ENCODE measurements around the gene RHBDF2. TPM values are rescaled to one million over a fixed set of nuclear protein-coding genes. Genes with fewer than 3 reads are reported as not detected.
A peak's percentile ranks its signal among the peaks of the same experiment; 100 is the strongest.

Gene RHBDF2
- total RNA-seq, 1 experiment from 2014 or later = 52.3 TPM

GRCh38 chr17:76446449-76447231, 54.6 kb downstream of the RHBDF2 start:
- TF ChIP-seq EZH2phosphoT487 (IDR thresholded peaks at IDR 0.05; ENCODE audit: borderline replicate concordance, low read length) (no peak), EZH2 (IDR thresholded peaks at IDR 0.05; ENCODE audit: low read length, unreplicated experiment) (no peak)
- TF ChIP-seq, protein P1, sequence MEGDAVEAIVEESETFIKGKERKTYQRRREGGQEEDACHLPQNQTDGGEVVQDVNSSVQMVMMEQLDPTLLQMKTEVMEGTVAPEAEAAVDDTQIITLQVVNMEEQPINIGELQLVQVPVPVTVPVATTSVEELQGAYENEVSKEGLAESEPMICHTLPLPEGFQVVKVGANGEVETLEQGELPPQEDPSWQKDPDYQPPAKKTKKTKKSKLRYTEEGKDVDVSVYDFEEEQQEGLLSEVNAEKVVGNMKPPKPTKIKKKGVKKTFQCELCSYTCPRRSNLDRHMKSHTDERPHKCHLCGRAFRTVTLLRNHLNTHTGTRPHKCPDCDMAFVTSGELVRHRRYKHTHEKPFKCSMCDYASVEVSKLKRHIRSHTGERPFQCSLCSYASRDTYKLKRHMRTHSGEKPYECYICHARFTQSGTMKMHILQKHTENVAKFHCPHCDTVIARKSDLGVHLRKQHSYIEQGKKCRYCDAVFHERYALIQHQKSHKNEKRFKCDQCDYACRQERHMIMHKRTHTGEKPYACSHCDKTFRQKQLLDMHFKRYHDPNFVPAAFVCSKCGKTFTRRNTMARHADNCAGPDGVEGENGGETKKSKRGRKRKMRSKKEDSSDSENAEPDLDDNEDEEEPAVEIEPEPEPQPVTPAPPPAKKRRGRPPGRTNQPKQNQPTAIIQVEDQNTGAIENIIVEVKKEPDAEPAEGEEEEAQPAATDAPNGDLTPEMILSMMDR (conservative IDR thresholded peaks at IDR 0.05; ENCODE audit: low read depth, low read length) = no peak
- intact Hi-C loops (cut with micrococcal nuclease) = no loop called here
- H3K9ac ChIP-seq (ENCODE audit: low read length) = peak overlapping the region; percentile 63
- no peak overlapping the region for H2AFZ ChIP-seq (ENCODE audit: low read length)
- peak overlapping the region; percentile 81 for H3K4me2 ChIP-seq (ENCODE audit: low read length)
- no peaks in the 10 kb centered on the region for H3K27me3 ChIP-seq (ENCODE audit: low read length)
- peaks cover 93% of the 10 kb centered on the region for H3K79me2 ChIP-seq (ENCODE audit: low read length)
- H3K36me3 ChIP-seq (ENCODE audit: low read depth, low read length) = no peaks in the 10 kb centered on the region
- H3K9me2 ChIP-seq (replicated peaks; ENCODE audit: low read length) = no peaks in the 10 kb centered on the region
- ChIA-PET POLR2A (ENCODE audit: unreplicated experiment) (no interaction called here), CTCF (interaction anchor here (0.5 to 0.7 kb wide), 3 partner anchors 81 to 317 kb away, joined by 3 to 6 read pairs (median 6); partner anchors contain the start of gene PRPSAP1)
- DNase-seq (peak; percentile 98), ATAC-seq (peak; percentile 93)
- H3K9me3 ChIP-seq (ENCODE audit: low read length) = no peaks in the 10 kb centered on the region
- H4K20me1 ChIP-seq (ENCODE audit: low read length) = peaks cover 35% of the 10 kb centered on the region
- H3F3A ChIP-seq (ENCODE audit: low read length, unreplicated experiment) = peaks cover 25% of the 10 kb centered on the region
- H3K27ac ChIP-seq (ENCODE audit: low read length) = peak overlapping the region; percentile 93
- H3K4me1 ChIP-seq (ENCODE audit: insufficient read depth, low read length) = peaks cover 86% of the 10 kb centered on the region
- H3K4me3 ChIP-seq (ENCODE audit: low read length) = peak overlapping the region; percentile 62
- BruUV-seq (replicated peaks) = no TSS peak

DNA sequence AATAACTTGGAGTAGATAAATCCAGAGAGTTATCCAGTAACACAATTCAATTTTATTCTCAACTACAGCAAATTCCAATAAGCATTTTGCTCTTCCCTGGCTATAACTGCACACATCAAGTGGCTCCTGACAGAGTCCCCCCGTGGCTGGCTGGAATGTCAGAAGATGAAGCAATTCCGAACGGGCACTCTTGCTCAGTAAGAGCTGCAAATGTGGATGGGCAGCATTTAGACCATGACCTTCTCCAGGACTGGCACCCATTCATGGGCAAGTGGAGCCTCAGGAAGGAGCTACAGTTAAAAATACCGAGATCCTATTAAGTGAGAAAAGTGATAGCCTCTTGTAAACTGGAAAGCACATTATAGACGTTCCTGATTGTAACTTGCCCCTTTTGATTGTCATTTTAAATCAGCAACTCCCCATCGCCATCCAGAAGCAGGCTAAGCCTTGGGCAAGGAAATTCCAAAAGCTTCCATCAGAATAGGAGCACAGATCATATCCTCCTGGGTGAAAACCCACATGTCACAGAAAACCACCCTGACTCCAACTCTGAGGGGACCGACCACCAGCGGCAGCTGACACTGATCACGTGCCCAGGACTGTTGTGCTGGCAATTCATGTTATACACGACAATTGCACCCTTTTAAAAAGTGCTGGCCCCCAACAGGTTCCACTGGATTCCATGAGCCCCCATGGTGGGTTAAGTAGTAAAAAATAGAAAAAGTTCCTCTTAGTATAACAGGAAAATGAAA, 55.4 kb downstream of the RHBDF2 start:
- Histone ChIP-seq H3K79me2 (ENCODE audit: low read length) (peaks cover 93% of the 10 kb centered on the region), H3K9me2 (replicated peaks; ENCODE audit: low read length) (no peaks in the 10 kb centered on the region), H2AFZ (ENCODE audit: low read length) (no peak overlapping the region), H3K4me1 (ENCODE audit: insufficient read depth, low read length) (peaks cover 78% of the 10 kb centered on the region), H3K27me3 (ENCODE audit: low read length) (no peaks in the 10 kb centered on the region), H3K4me3 (ENCODE audit: low read length) (peak overlapping the region; percentile 62), H3K27ac (ENCODE audit: low read length) (peak overlapping the region; percentile 93), H4K20me1 (ENCODE audit: low read length) (peaks cover 27% of the 10 kb centered on the region), H3K36me3 (ENCODE audit: low read depth, low read length) (no peaks in the 10 kb centered on the region), H3K9ac (ENCODE audit: low read length) (peak overlapping the region; percentile 63), H3F3A (ENCODE audit: low read length, unreplicated experiment) (peaks cover 25% of the 10 kb centered on the region), H3K4me2 (ENCODE audit: low read length) (peak overlapping the region; percentile 81), H3K9me3 (ENCODE audit: low read length) (no peaks in the 10 kb centered on the region)
- CTCF ChIA-PET = interaction anchor here (0.5 to 0.7 kb wide), 2 partner anchors 81 to 316 kb away, joined by 3 to 6 read pairs; no protein-coding TSS in a partner anchor
- intact Hi-C loops (cut with micrococcal nuclease) = no loop called here
- DNase-seq (no peak), ATAC-seq (no peak)
- no TSS peak for BruUV-seq (replicated peaks)
- POLR2A ChIA-PET (ENCODE audit: unreplicated experiment) = no interaction called here
- TF ChIP-seq, protein P1 (conservative IDR thresholded peaks at IDR 0.05; ENCODE audit: low read depth, low read length) = no peak
- TF ChIP-seq EZH2phosphoT487 (IDR thresholded peaks at IDR 0.05; ENCODE audit: borderline replicate concordance, low read length) (no peak), EZH2 (IDR thresholded peaks at IDR 0.05; ENCODE audit: low read length, unreplicated experiment) (no peak)
